Esophagus muscularis mucosa (tissue), 4 donors: Measurements from ENCODE around the gene PLPP1. TPM values are rescaled to one million over a fixed set of nuclear protein-coding genes. Genes with fewer than 3 reads are reported as not detected.
"Not testable (repeated sequence)": the region's sequence is repeated elsewhere in the genome, so short reads cannot be mapped to it uniquely, and the experiment has no call there.

ENCODE experiments used
- DNase-seq: peaks from one replicate; pipeline ENCODE4 v3.0.0-alpha.2; 2017; ENCODE audit errors: extremely low spot score
- H3K27ac ChIP-seq, 4 donors: fragments of 200-600 bp; sonication (generic); replicated peaks in 1 of 4; 1 replicate in 3 of 4; 2 replicates in 1 of 4; pipeline ENCODE4 v1.5.1; 2016 to 2019; ENCODE audit warnings: mild to moderate bottlenecking in 1 of 4
- H3K27me3 ChIP-seq, 4 donors: fragments of 200-600 bp; sonication (generic); one replicate each; pipeline versions ENCODE4 v1.5.1 to v1.6.0; 2016 to 2019
- H3K36me3 ChIP-seq, 4 donors: fragments of 200-600 bp; sonication (generic); one replicate each; pipeline ENCODE4 v1.5.1; 2016 to 2019
- H3K4me1 ChIP-seq, 4 donors: fragments of 200-600 bp; sonication (generic); one replicate each; pipeline ENCODE4 v1.5.1; 2016 to 2019
- H3K4me3 ChIP-seq, 4 donors: fragments of 200-600 bp; sonication (generic); 1 replicate in 2 of 4; 2 replicates in 2 of 4; pipeline ENCODE4 v1.5.1; 2016 to 2019; ENCODE audit warnings: mild to moderate bottlenecking in 4 of 4, moderate library complexity in 1 of 4
- H3K9me3 ChIP-seq, 4 donors: fragments of 200-600 bp; sonication (generic); 1 replicate in 3 of 4; 2 replicates in 1 of 4; pipeline ENCODE4 v1.5.1; 2016 to 2019
- EP300 ChIP-seq: sonication (generic); formaldehyde crosslinking; IDR thresholded peaks from one replicate; pipeline ENCODE4 v1.6.1; 2017; ENCODE audit warnings: antibody characterized with exemption
- POLR2A ChIP-seq: fragments of 450-650 bp; IDR thresholded peaks from one replicate; pipeline ENCODE4 v1.6.1; 2017; ENCODE audit warnings: antibody characterized with exemption, moderate library complexity, mild to moderate bottlenecking, low read depth
- POLR2AphosphoS5 ChIP-seq, 2 donors: sonication (generic); formaldehyde crosslinking; IDR thresholded peaks; one replicate each; pipeline ENCODE4 v1.6.1; 2017; ENCODE audit warnings: antibody characterized with exemption in 2 of 2
- WGBS: methylation state at CpG from one replicate; pipeline ENCODE4 v1.1.5; 2018; 5-methylcytosine and 5-hydroxymethylcytosine counted together
- intact Hi-C: fragments of 100-400 bp; cut with DNase I; formaldehyde crosslinking; loops from one replicate; pipeline ENCODE4 v1.15.1; 2023
- total RNA-seq, 4 donors: library from RNA; depleted of rRNA; stranded (reverse); fragments of >200 nt; gene quantifications; one replicate each; pipeline versions ENCODE4 v1.1.0 to v1.2.1, GENCODE V29; 2016
- TF ChIP-seq, protein P1 (sequence below), 3 experiments: fragments of 200-600 bp in 2 of 3; fragments of 450-650 bp in 1 of 3; sonication (generic) in 2 of 3; IDR thresholded peaks; one replicate each; pipeline ENCODE4 v1.5.1; 2017 to 2019; ENCODE audit warnings: antibody characterized with exemption in 3 of 3, mild to moderate bottlenecking in 2 of 3, moderate library complexity in 1 of 3

Gene PLPP1
- total RNA-seq, 4 donors from 2014 or later, result 186 to 306 (median 241) TPM

DNA sequence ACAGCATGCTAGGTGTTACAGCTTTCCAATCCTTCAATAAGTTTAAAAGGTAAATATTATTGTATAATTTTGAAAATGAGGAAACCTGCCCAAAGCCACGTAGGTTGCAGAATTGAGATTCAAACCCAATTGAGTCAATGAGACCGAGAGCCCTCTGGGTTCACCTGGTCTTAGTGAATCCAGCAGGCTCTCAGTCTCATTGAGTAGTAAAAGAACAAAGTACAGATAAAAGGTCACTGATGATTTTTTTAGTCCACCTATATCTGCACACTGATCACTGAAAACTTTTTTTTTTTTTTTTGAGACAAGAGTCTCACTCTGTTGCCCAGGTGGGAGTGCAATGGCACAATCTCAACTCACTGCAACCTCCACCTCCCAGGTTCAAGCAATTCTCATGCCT lies 27.2 kb downstream of the PLPP1 start:
- DNase-seq, result no peak
- no peak for TF ChIP-seq POLR2A
- no peak for TF ChIP-seq POLR2AphosphoS5 (IDR thresholded peaks at IDR 0.05)
- TF ChIP-seq, protein P1, sequence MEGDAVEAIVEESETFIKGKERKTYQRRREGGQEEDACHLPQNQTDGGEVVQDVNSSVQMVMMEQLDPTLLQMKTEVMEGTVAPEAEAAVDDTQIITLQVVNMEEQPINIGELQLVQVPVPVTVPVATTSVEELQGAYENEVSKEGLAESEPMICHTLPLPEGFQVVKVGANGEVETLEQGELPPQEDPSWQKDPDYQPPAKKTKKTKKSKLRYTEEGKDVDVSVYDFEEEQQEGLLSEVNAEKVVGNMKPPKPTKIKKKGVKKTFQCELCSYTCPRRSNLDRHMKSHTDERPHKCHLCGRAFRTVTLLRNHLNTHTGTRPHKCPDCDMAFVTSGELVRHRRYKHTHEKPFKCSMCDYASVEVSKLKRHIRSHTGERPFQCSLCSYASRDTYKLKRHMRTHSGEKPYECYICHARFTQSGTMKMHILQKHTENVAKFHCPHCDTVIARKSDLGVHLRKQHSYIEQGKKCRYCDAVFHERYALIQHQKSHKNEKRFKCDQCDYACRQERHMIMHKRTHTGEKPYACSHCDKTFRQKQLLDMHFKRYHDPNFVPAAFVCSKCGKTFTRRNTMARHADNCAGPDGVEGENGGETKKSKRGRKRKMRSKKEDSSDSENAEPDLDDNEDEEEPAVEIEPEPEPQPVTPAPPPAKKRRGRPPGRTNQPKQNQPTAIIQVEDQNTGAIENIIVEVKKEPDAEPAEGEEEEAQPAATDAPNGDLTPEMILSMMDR (IDR thresholded peaks at IDR 0.05), result no peak
- no peak for TF ChIP-seq EP300
- Histone ChIP-seq H3K36me3 (no peaks in the 10 kb centered on the region), H3K9me3 (no peaks in the 10 kb centered on the region), H3K4me3 (no peak overlapping the region), H3K27ac (no peak overlapping the region), H3K4me1 (peaks cover 42 to 64% (median 58%) of the 10 kb centered on the region in 4 donors), H3K27me3 (no peaks in the 10 kb centered on the region)
- 95% methylated on average over 2 of the region's 2 CpGs for WGBS
- intact Hi-C loops, result no loop called here

DNA sequence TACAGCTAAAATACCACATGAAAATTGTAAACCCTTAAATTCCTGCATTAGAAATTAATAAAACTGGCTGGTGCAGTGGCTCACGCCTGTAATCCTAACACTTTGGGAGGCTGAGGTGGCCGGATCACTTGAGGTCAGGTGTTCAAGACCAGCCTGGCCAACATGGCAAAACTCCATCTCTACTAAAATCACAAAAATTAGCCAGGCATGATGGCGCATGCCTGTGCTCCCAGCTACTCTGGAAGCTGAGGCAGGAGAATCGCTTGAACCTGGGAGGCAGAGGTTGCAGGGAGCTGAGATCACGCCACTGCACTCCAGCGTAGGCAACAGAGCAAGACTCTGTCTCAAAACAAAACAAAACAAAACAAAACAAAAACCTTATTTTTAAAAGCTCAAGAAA lies 29.1 kb downstream of the PLPP1 start:
- H3K27ac ChIP-seq, intact Hi-C loops, H3K9me3 ChIP-seq, H3K27me3 ChIP-seq, DNase-seq, H3K36me3 ChIP-seq, H3K4me3 ChIP-seq: not testable (repeated sequence)
- H3K4me1 ChIP-seq, result peaks cover 38 to 74% (median 66%) of the 10 kb centered on the region in 4 donors
- 90% methylated on average over 6 of the region's 6 CpGs for WGBS

DNA sequence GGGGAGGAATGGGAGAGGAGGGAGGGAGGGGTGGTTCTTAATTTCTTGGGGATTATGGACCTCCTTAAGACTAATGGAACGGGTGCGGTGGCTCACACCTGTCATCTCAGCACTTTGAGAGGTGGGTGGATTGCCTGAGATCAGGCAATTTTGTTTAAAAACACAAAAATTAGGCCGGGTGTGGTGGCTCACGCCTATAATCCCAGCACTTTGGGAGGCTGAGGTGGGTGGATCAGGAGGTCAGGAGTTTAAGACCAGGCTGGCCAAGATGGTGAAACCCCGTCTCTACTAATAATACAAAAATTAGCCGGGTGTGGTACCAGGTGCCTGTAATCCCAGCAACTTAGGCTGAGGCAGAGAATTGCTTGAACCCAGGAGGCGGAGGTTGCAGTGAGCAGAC lies 30.8 kb downstream of the PLPP1 start:
- peaks cover 29 to 61% (median 54%) of the 10 kb centered on the region in 4 donors for H3K4me1 ChIP-seq
- H3K9me3 ChIP-seq, H3K27me3 ChIP-seq, H3K4me3 ChIP-seq, H3K36me3 ChIP-seq, intact Hi-C loops, H3K27ac ChIP-seq, DNase-seq: not testable (repeated sequence)
- 94% methylated on average over 7 of the region's 7 CpGs for WGBS

DNA sequence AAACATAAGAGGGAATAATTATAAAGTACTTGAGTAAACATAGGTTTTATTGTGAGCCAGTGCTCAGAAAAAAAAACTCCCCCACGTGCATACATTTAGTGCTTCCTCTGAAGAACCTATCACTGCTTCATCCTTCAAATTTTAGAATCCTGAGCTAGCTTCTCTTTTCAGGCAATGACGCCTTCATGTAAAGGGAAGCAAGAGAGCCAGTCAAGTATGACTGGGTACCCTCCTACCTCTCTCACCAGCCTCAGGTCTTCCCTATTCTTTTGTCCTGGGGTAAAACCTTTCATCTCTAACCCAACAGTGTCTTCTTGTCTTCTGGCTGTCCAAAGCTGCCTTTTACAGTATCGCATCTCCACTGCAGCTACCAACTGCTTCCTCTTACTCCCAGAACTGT lies 32.0 kb downstream of the PLPP1 start:
- Histone ChIP-seq H3K4me3 (no peak overlapping the region), H3K9me3 (no peaks in the 10 kb centered on the region), H3K27me3 (no peaks in the 10 kb centered on the region), H3K27ac (no peak overlapping the region), H3K36me3 (no peaks in the 10 kb centered on the region), H3K4me1 (peaks cover 36 to 67% (median 61%) of the 10 kb centered on the region in 4 donors)
- intact Hi-C loops, result no loop called here
- DNase-seq, result no peak
- TF ChIP-seq POLR2AphosphoS5 (IDR thresholded peaks at IDR 0.05) (no peak), EP300 (no peak), POLR2A (no peak)
- TF ChIP-seq, protein P1 (IDR thresholded peaks at IDR 0.05), result no peak
- 78% methylated on average over 3 of the region's 3 CpGs for WGBS

DNA sequence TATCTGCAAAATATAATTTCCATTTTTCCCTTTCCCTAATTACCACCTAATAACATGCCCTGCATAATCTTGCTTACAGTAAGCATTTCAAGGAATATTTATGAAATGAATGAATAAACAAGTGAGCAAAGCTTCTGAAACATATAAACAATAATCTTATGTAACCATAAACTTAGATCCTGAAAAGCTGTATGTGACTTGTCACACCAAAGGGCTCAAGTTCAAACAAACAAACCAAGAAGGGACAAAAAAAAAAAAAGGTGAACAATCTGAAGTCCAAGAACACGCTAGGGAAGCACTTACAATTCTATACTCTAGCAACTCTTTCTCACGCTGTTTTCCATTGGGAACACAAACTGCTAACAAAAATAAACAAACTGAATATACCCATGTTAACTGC lies 36.3 kb downstream of the PLPP1 start:
- intact Hi-C loops, result no loop called here
- TF ChIP-seq EP300, result no peak
- TF ChIP-seq POLR2AphosphoS5 (IDR thresholded peaks at IDR 0.05), result no peak
- TF ChIP-seq, protein P1 (IDR thresholded peaks at IDR 0.05), result no peak
- no peak for TF ChIP-seq POLR2A
- no peak overlapping the region for H3K4me3 ChIP-seq
- H3K36me3 ChIP-seq, result no peaks in the 10 kb centered on the region
- H3K27me3 ChIP-seq, result no peaks in the 10 kb centered on the region
- H3K4me1 ChIP-seq, result peaks cover 28 to 64% (median 52%) of the 10 kb centered on the region in 4 donors
- H3K9me3 ChIP-seq, result no peaks in the 10 kb centered on the region
- 75% methylated on average over 2 of the region's 2 CpGs for WGBS
- no peak overlapping the region for H3K27ac ChIP-seq
- no peak for DNase-seq

DNA sequence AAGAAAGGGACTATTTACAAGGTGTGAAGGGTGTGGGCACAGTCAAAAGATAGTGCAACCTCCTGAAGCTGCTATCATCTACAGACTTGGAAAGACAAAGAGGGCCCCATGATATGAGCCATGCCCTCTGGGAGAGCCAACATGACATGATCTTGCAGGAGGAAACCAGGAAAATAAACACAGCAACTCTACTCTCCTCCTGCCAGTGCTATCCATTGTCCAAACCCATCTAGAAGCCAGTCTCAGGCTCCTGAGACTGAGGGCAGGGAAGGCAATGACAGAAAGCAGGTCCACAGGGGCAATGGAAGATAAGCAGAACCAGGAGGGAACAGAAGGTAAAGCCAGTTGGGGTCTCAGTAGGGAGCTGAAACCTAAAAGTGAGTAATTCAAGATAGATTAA lies 37.1 kb downstream of the PLPP1 start:
- intact Hi-C loops, result no loop called here
- TF ChIP-seq, protein P1 (IDR thresholded peaks at IDR 0.05), result no peak
- TF ChIP-seq POLR2AphosphoS5 (IDR thresholded peaks at IDR 0.05) (no peak), POLR2A (no peak), EP300 (no peak)
- Histone ChIP-seq H3K27me3 (no peaks in the 10 kb centered on the region), H3K4me1 (peaks cover 23 to 58% (median 44%) of the 10 kb centered on the region in 4 donors), H3K36me3 (no peaks in the 10 kb centered on the region), H3K4me3 (no peak overlapping the region), H3K27ac (no peak overlapping the region), H3K9me3 (no peaks in the 10 kb centered on the region)
- no peak for DNase-seq
